ENCODE data around the gene MED27.

The MED27 gene

GRCh38 chr9:131841765-131842318, 237.8 kb downstream of the MED27 start:
- Mint-ChIP-seq H3K27ac (peak overlapping the region; percentile 52), H3K9me3 (peaks cover 3% of the 10 kb centered on the region), H3K27me3 (ENCODE audit: low read depth) (no peaks in the 10 kb centered on the region), H3K4me3 (no peak overlapping the region), H3K4me1 (ENCODE audit: low read depth) (peaks cover 25% of the 10 kb centered on the region), H3K36me3 (ENCODE audit: low read depth) (no peaks in the 10 kb centered on the region)
- no peak for DNase-seq (ENCODE audit: low spot score)

- peak overlapping the region; percentile 99 for H3K27ac Mint-ChIP-seq
- no peaks in the 10 kb centered on the region for H3K36me3 Mint-ChIP-seq (ENCODE audit: low read depth)
- H3K9me3 Mint-ChIP-seq: peaks cover 3% of the 10 kb centered on the region
- H3K4me1 Mint-ChIP-seq (ENCODE audit: low read depth): peaks cover 25% of the 10 kb centered on the region
- H3K4me3 Mint-ChIP-seq: peak overlapping the region; percentile 70
- no peak for DNase-seq (ENCODE audit: low spot score)
- no peaks in the 10 kb centered on the region for H3K27me3 Mint-ChIP-seq (ENCODE audit: low read depth)
Measured at GRCh38 chr9:131840751-131841702, 238.6 kb downstream of the MED27 start.

DNA sequence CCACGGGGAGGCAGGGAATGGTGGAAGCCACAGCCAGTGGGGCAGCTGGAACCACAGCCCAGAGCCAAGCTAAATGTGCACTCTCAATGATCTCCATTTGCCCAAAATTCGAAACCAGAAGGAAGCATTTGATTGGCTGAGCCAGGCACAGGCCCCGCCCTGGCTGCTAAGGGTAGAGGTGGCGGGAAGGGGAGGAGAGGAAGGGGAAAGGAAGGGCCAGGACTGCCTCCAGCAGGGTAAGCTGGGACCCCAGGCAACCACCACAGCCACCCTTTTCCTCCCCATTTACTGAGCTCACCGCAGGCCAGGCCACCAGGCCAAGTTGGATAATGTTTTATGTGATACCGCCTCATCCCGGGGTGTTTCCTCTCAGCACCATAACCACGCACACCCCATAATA, 239.4 kb downstream of the MED27 start:
- Mint-ChIP-seq H3K4me1 (ENCODE audit: low read depth) (peaks cover 19% of the 10 kb centered on the region), H3K27ac (peak overlapping the region; percentile 99), H3K36me3 (ENCODE audit: low read depth) (no peaks in the 10 kb centered on the region), H3K27me3 (ENCODE audit: low read depth) (no peaks in the 10 kb centered on the region), H3K4me3 (peak overlapping the region; percentile 70), H3K9me3 (peaks cover 3% of the 10 kb centered on the region)
- no peak for DNase-seq (ENCODE audit: low spot score)

DNA sequence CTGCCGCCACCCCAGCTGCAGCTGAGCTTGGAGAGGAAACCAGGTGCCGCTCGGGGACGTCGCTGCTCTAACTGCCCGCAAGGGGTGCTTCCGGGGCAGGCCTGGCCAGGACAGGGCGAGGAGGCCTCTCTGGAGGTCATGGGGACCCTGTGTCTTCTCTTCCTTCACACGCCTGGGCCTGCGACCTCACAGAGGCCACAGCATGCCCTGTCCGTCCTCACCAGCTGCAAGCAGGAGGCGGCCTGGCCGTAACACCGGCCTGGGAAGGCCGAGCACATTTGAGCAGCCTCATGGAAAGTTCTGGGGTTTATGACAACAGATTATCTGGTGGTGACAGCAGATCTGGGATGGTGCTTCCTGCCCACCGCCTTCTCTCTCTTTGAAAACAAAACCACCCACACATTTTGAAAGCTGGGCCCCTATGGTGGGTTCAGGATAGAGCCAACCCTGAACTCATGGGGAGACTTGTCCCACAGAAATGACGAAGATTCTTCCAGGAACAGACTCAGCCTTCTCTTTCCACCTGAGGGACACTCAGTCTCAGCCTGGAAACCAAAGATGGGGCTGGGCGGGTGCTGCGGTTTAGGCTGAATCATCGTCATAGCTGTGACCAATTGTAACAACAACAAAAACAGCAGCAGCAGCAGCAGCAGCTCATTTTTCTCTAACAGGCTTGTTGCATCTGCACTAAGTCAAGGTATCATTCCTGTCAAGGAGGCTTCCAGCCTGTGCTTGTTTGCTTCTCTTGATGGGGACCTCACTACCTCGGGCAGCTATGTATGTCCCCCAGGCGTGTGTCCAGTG, 240.2 kb downstream of the MED27 start:
- peak overlapping the region; percentile 70 for H3K4me3 Mint-ChIP-seq
- peak; percentile 83 for DNase-seq (ENCODE audit: low spot score)
- peak overlapping the region; percentile 99 for H3K27ac Mint-ChIP-seq
- peaks cover 3% of the 10 kb centered on the region for H3K9me3 Mint-ChIP-seq
- H3K36me3 Mint-ChIP-seq (ENCODE audit: low read depth): peaks cover 2% of the 10 kb centered on the region
- peaks cover 19% of the 10 kb centered on the region for H3K4me1 Mint-ChIP-seq (ENCODE audit: low read depth)
- H3K27me3 Mint-ChIP-seq (ENCODE audit: low read depth): no peaks in the 10 kb centered on the region

- peak overlapping the region; percentile 24 for H3K4me3 Mint-ChIP-seq
- peaks cover 6% of the 10 kb centered on the region for H3K36me3 Mint-ChIP-seq (ENCODE audit: low read depth)
- DNase-seq (ENCODE audit: low spot score): no peak
- H3K9me3 Mint-ChIP-seq: peaks cover 10% of the 10 kb centered on the region
- H3K27ac Mint-ChIP-seq: peak overlapping the region; percentile 99
- H3K27me3 Mint-ChIP-seq (ENCODE audit: low read depth): no peaks in the 10 kb centered on the region
- H3K4me1 Mint-ChIP-seq (ENCODE audit: low read depth): peaks cover 19% of the 10 kb centered on the region
Measured at GRCh38 chr9:131838530-131839280, 241.0 kb downstream of the MED27 start.

- no peak for DNase-seq (ENCODE audit: low spot score)
- H3K4me1 Mint-ChIP-seq (ENCODE audit: low read depth): peaks cover 23% of the 10 kb centered on the region
- peaks cover 12% of the 10 kb centered on the region for H3K9me3 Mint-ChIP-seq
- H3K27ac Mint-ChIP-seq: peak overlapping the region; percentile 67
- H3K36me3 Mint-ChIP-seq (ENCODE audit: low read depth): peaks cover 6% of the 10 kb centered on the region
- H3K27me3 Mint-ChIP-seq (ENCODE audit: low read depth): no peaks in the 10 kb centered on the region
- no peak overlapping the region for H3K4me3 Mint-ChIP-seq
Measured at GRCh38 chr9:131837836-131838235, 241.8 kb downstream of the MED27 start.

DNA sequence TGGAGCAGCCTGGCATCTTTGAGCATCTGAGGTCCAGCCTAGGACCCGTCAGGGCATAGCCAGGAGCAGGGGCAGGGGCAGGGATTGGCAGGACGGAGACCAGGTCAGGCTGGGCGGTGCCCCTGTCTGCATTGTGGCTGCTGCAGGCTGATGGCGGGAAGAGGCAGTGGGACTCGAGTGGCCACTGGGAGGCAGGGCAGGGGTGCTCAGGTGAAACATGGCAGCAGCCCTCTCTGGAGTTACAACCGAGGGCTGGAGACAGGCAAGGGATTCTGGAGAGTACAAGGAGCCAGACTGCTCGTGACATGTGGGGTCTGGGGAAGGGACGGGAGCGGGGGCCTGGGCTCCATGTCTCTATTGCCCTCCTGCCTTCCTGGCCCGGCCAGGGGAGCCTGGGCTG, 242.4 kb downstream of the MED27 start:
- Mint-ChIP-seq H3K4me3 (no peak overlapping the region), H3K36me3 (ENCODE audit: low read depth) (peaks cover 6% of the 10 kb centered on the region), H3K27me3 (ENCODE audit: low read depth) (no peaks in the 10 kb centered on the region), H3K4me1 (ENCODE audit: low read depth) (peaks cover 27% of the 10 kb centered on the region), H3K9me3 (peaks cover 12% of the 10 kb centered on the region), H3K27ac (peak overlapping the region; percentile 62)
- DNase-seq (ENCODE audit: low spot score): no peak

DNA sequence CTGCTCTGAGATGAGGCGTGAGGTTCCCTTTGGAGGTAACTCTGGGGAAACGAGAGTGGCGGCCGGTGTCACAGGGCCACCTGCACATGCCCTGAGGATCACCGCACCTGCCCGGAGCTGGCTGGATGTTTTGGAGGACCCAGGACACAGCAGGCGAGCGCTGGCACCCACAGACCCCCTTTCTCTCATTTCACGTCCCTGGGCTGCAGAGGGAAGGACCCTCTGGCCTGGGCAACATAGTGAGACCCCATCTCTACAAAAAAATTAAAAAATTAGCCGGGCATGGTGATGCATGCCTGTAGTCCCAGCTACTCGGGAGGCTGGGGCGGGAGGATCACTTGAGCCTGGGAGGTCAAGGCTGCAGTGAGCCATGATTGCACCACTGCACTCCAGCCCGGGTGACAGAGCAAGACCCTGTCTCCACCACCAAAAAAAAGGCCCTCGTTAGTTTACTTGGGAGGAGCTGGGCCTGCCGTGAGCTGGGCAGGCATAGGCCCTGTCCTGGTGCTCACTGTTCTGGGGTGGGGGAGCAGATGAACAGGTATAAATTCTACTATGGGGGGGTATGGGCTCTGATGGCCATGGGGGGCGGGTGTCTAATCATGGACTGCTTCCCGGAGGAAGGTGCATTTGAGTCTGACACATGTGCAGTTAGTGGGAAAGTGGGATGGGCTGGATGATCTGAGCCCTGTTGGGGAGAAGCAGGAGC, 242.9 kb downstream of the MED27 start:
- Mint-ChIP-seq H3K36me3 (ENCODE audit: low read depth) (peaks cover 6% of the 10 kb centered on the region), H3K4me1 (ENCODE audit: low read depth) (peaks cover 27% of the 10 kb centered on the region), H3K4me3 (no peak overlapping the region), H3K27me3 (ENCODE audit: low read depth) (no peaks in the 10 kb centered on the region), H3K9me3 (peaks cover 12% of the 10 kb centered on the region), H3K27ac (peak overlapping the region; percentile 62)
- no peak for DNase-seq (ENCODE audit: low spot score)

GRCh38 chr9:131836021-131836420, 243.6 kb downstream of the MED27 start:
- Mint-ChIP-seq H3K9me3 (peaks cover 12% of the 10 kb centered on the region), H3K36me3 (ENCODE audit: low read depth) (peaks cover 6% of the 10 kb centered on the region), H3K27ac (no peak overlapping the region), H3K4me3 (no peak overlapping the region), H3K4me1 (ENCODE audit: low read depth) (peaks cover 27% of the 10 kb centered on the region), H3K27me3 (ENCODE audit: low read depth) (no peaks in the 10 kb centered on the region)
- DNase-seq (ENCODE audit: low spot score): no peak

DNA sequence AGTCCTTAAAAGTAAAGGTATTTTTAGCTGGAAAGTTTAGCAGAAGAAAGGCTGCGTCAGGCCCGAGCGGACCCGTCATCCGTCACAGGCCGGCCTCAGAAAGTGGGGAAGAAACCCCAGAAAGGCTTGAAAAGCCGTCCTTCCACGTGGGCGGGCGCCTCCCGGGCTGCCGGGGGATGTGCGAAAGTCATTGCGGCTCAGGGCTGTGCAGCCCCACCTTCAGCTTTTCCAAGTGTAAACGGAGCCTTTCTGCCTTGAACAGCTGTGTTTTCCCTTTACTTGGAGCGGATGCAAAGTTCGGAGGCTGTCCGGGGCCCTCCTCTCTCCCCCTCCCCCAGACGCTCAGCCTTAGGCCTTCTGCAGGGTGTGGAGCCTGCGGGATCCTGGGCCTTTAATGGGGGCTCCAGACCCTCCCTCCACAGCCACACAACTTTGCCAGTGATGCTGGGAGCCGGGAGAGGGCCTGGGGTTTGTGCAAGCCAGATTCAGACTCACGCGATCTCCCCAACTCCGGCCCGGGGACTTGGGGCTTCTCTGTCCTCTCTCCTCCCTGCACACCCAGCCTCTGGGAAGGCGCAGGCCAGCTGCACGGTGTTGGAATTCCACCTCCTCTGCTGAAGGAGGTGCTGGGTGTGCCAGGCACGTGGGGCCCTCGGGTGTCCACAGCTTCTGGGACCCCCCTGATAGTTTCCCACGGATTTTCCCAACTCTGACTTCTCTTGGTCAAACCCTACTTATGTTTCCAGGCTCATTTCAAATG, 244.3 kb downstream of the MED27 start:
- Mint-ChIP-seq H3K9me3 (peaks cover 12% of the 10 kb centered on the region), H3K4me1 (ENCODE audit: low read depth) (peaks cover 23% of the 10 kb centered on the region), H3K4me3 (no peak overlapping the region), H3K36me3 (ENCODE audit: low read depth) (peaks cover 6% of the 10 kb centered on the region), H3K27me3 (ENCODE audit: low read depth) (no peaks in the 10 kb centered on the region), H3K27ac (no peak overlapping the region)
- no peak for DNase-seq (ENCODE audit: low spot score)

DNA sequence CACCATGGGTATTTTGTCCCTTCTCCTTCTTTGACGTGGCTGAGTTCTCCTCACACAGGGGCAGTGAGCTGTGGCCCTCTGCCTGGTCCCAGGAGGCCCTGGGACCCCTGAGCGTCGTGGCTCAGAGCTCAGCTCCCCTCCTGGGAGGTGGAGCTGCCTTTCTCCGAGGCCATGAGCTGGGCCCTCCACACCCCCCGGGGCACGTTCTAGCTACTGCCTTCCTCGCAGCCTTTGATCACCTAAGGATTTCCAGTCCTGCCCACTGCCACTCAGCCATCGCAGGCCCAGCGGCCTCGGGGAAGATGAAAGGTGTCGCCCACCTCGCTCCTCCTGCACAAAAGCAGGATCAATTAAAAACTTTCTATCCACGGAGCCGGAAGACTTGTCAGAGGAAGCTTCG, 244.9 kb downstream of the MED27 start:
- Mint-ChIP-seq H3K36me3 (ENCODE audit: low read depth) (peaks cover 6% of the 10 kb centered on the region), H3K4me3 (no peak overlapping the region), H3K27me3 (ENCODE audit: low read depth) (no peaks in the 10 kb centered on the region), H3K4me1 (ENCODE audit: low read depth) (peaks cover 18% of the 10 kb centered on the region), H3K9me3 (peaks cover 12% of the 10 kb centered on the region), H3K27ac (peak overlapping the region; percentile 15)
- DNase-seq (ENCODE audit: low spot score): no peak

DNA sequence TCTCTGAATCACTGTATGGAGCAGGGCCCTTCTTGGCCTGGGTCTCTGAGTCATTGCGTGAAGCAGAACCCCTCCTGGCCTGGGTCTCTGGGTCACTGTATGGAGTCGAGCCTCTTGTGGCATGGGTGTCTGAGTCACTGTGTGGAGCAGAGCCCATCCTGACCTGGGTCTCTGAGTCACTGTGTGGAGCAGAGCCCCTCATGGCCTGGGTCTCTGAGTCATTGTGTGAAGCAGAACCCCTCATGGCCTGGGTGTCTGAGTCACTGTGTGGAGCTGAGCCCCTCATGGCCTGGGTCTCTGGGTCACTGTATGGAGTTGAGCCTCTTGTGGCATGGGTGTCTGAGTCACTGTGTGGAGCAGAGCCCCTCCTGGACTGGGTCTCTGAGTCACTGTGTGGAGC, 245.8 kb downstream of the MED27 start:
- H3K27me3 Mint-ChIP-seq (ENCODE audit: low read depth): peaks cover 3% of the 10 kb centered on the region
- H3K4me1 Mint-ChIP-seq (ENCODE audit: low read depth): peaks cover 11% of the 10 kb centered on the region
- H3K36me3 Mint-ChIP-seq (ENCODE audit: low read depth): peaks cover 6% of the 10 kb centered on the region
- no peak overlapping the region for H3K4me3 Mint-ChIP-seq
- peaks cover 12% of the 10 kb centered on the region for H3K9me3 Mint-ChIP-seq
- peak; percentile 15 for DNase-seq (ENCODE audit: low spot score)
- peak overlapping the region; percentile 20 for H3K27ac Mint-ChIP-seq
